ENCODE measurements around the gene DLX5.

DLX5 gene

GRCh38 chr7:97004247-97005182 lies 20.1 kb downstream of the DLX5 start:
- DNase-seq, result no peak

DNA sequence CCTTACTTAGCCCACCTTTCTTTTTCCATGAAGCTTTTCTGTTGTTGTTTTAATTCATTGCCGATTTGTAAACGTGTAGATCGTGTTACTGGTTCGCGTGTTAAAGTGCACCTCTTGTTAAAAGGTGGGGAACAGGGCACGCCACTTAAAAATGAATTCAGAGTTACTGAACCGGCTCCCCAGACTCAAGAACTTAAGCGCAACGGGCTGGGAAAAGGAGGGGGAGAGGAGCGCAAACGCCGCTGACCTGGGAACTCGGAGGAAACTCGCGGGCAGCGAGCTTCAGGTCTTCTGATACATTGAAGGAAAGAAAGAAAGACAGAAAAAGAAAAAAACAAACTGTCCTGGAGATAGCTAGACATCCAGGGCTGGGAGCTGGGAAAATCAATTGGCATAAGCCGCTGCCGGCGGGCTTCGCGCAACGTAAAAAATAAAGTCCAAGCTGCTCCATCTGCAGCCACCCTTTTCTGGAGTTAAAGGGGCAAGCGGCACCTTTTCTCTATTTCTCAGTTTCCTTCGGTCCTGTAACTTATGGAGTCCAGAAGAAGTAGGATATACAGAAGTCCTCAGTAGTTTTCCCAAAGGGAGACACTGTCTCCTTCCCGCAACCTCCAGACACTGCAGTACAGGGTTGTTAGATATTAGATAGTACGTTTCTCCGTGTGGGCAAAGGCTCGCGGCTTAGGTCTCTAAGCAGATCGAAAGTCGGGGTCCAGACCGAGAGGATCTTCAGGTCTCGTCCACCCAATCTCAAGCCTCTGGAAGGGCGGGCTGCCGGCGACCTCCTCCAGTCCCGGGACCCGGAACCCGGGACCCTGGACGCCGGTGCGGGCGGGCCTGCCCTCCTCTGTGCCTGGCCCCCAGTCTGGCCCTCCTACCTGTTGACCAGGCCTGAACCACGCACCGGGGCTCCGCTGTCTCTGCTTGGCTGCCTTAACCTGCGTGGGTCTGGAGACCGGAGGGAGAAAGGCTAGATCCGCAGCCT lies 21.1 kb downstream of the DLX5 start:
- no peak for DNase-seq

GRCh38 chr7:97002555-97003261 lies 21.9 kb downstream of the DLX5 start:
- DNase-seq, result no peak

- no peak for DNase-seq
These were observed 22.7 kb downstream of the DLX5 start for GRCh38 chr7:97001656-97002554.

DNA sequence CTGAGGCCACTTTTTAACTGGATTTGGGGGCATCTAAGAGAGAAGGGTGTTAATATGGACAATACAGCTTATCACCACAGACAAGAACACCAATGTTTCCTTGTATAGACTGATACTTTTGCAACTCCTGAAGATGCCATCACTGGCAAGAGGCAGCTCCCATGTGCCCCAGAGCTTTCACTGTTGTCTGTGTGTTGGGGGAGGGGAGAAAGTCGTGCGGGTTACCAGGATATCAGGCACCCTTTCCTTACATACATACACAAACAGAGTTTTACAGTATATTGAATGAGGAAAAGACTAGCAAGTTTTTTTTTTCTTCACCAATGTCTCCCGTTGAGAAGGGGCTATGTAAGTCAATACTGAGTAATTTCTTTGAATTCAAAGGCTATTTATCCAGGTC lies 23.4 kb downstream of the DLX5 start:
- no peak for DNase-seq

- DNase-seq, result no peak
These were observed 25.9 kb downstream of the DLX5 start for GRCh38 chr7:96998744-96999143.

DNA sequence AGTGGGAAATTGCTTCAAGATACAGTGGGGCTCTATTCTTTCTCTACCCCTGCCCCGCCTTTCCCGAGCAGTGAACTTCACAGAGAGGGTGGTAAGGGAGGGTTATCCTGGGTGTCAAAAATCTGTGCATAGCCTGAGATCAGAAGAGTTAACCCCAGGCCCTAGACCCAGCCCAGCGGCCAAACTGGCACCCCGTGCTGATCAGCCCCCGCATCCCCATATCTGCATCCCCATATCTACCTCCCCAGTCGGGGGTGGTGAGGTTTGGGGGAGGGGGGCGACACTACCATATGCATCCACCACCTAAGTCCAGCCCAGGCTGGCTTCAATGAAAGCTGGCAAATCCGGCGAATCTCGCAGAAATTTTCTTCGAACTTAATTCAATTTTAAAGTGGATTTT lies 26.3 kb downstream of the DLX5 start:
- no peak for DNase-seq

GRCh38 chr7:96997512-96998032 lies 27.1 kb downstream of the DLX5 start:
- DNase-seq, result no peak

- no peak for DNase-seq
These were observed 27.6 kb downstream of the DLX5 start for GRCh38 chr7:96996958-96997511.

DNA sequence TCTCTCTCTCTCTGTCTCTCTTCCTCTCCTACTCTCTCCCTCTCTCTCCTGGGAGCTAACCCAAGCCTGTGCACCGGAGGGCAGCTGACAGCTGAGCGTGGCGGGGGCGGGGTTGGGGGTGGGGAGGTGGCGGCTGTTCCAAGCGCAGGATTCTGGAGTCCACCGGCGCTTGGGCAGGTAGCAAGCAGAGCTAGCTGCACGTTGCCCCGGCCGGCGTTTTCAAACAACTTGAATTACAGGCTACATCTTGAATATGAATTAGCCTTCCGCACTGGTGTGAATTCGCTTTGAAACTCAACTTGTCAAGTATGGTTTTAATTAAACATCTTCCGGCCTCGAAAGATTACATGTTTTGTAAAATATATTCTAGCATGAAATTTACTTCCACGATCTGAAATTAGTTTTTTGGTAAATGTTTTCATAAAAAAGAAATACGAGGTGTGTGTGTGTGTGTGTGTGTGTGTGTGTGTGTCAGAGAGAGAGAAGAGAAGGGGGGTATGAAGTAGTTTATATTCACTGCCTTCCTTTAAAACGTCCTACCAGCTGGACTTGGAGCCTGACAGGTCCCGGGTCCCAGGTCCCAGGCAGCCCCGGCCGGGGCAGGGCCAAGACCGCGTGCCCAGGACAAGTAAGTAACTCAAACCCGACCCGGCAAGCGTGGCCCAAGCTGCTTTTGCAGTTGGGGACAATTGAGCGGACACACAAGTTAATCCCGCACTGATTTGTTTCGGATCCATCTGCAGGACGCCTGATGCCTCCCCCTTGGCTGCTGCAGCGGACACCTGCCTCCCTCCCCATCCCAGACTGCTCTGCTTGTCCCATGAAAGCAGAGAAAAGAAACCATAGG lies 28.3 kb downstream of the DLX5 start:
- no peak for DNase-seq

DNA sequence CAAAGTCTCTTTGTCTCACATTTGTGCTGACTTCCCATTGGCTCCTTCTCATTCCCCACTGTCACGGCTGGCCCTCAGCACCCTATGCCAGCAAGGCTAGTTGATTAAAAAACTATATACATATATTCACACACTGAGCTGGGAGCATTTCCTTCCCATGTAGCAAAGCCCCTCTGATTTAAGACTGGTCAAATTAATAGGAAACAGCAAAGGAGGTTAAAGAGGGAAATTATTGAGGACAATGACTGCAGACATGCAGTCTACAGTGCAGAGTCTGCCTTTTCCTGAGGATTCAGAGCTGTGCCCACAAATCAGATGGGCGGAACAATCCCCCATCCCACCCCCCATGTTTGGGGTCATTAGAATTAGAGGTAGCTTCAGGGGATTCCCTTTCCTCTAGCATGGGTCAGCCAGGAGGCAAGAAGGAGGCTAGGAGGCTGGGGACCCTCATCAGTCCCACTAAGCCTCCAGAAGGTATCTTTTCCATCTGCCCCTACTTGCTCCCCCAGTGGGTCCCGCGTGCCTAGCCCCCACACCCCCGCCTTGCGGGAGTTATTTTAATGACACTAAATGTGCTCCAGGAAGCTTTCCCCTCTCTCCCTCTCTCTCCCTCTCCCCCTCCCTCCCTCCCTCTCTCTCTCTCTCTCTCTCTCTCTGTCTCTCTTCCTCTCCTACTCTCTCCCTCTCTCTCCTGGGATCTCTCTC lies 29.1 kb downstream of the DLX5 start:
- DNase-seq, result no peak

DNA sequence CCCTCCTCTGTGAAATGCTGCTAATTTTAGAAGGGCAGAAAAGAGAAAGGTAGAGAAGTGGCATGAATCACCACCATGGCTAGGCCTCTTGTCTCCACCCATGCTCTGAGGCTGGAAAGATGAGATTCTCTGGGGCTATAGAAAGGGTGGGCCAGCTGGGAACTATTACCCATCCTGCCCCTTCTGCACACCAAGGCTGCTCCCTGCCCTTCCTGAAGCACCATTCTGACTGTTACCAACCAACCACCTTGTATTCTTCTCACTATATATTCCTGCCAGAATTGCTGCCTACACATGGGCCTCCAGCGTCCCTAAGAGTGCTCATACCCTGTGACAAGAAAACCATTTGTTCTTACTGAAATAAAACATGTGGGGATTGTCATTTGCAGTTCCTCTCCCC lies 30.7 kb downstream of the DLX5 start:
- no peak for DNase-seq

- no peak for DNase-seq
These were observed 31.4 kb downstream of the DLX5 start for GRCh38 chr7:96993094-96993865.

DNA sequence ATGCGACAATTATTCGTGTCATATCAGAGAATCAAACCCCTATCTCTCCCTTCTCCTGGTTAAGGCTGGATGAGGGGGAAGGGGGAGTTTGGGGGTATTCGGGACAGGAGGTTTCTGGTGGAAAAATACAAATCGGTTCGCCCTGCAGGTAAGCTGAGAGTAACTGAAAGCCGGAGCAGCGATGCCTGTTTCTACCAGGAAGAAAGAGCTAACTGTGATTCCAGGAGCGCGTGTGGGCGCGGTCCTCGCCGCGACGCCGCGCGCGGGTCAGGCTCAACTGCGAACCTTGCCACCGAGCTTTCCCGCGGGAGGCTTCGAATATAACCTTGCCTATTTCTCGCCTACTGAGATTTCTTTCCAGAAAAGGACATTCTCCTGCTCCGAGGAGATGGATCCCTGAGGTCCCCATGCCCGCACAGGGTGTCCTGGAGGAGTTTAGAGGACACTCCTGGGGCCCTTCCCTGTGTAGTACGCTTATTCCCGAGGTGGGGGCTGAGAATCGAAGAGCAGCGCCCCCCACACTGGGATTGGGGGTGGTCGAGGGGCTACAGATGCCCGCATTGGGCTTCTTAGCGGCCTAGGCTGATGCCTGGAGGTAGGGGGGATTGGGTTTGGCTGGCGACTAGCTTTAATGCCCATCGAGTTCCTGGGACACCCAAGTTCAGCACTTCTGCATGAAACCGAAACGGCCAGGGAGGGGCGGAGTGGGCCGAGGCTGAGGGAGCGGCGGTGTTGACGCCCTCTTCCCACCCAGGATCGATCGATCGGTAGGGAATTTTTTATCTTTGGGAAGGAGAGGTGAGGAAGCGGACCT lies 32.2 kb downstream of the DLX5 start:
- DNase-seq, result no peak

DNA sequence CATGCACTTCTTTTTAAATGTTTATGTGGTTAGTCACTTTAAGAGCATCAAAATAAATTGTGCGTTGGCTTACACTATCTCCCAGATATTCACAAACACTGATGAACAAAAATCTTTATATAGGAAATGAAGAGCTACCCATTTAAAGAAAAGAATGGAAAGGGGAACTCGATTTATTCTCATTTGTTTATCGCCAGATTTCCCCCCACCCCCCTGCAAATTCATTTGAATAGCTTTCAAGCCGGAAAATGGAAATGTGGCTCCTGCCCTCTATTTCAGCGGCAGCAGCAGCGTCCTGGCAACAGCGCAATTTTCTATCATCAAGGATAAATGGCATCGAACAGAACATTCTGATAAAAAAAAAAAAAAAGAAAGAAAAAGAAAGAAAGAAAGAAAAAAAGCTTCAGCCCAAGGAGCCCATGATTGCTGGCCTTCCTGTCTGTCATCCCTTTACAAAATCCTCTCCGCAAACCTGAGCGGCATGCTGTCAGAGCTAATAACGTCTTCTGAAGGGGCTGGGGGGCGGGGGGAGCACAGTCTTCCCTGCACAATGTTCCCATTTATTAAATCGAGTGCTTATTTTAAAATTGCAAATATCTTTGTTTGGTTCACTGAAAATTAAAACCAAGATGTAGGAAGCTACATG lies 33.0 kb downstream of the DLX5 start:
- DNase-seq, result no peak

DNA sequence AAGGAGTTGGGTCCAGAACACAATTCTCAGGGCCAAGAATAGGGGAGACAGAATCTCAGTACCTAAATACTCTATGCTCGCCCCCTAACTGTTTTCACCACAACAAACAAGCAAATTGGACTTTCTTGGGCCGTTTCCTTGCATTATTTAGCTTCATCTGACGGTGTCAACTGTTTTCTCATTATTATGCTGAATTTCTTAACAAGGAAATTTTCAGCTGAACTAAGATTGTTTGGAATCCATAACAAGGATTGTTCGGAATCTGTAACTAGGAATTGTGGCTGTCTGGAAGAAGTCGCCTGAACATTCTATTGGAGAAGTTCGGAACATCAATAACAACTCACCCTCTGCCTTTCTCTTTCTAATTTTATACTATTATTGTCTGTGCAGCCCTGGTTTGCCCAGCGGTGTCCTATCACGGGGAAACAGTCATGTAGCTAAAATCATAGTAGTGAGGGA lies 34.7 kb downstream of the DLX5 start:
- DNase-seq, result no peak

DNA sequence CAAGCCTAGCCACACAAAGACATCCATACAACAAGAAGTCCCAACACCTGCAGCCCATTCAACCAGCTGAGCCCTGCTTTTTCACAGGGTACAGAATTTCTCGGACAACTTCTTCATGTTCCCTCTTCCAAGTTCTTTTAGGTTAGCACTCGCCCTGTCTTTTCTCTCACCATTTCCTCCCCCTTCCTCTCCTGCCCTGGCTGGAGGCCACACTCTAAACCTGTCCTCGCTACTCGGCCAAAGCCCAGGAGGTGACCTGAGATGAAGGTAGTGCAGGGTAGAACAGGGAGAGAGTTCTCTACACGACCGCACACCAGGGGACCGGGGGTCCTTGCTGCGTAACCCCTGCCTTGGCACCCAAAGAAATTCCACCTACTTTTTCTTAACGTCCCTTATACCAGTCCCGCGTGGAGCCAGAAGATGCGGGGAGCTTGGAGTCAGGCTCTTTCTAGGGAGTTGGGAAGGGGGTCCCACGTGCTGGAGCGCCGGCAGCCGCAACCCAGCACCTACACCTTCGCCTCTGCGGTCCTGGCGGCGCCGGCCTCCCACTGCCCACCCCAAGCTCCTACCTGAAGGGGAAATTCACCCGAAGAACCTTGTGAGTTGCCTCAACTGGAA lies 35.3 kb downstream of the DLX5 start:
- DNase-seq, result no peak

Data from hematopoietic multipotent progenitor cell treated with erythropoietin and hydrocortisone succinate and interleukin-3 and kit ligand, for 6 days (in vitro differentiated cells).